HG03025 (cell line): ENCODE data around the gene LHX4.

Source experiments
- ATAC-seq: cut with Tn5 transposase; IDR thresholded peaks from one replicate; pipeline ENCODE4 v1.9.1; 2021; ENCODE audit warnings: mild to moderate bottlenecking, moderate library complexity; ENCODE audit not compliant: unreplicated experiment, low FRiP score

LHX4 gene

DNA sequence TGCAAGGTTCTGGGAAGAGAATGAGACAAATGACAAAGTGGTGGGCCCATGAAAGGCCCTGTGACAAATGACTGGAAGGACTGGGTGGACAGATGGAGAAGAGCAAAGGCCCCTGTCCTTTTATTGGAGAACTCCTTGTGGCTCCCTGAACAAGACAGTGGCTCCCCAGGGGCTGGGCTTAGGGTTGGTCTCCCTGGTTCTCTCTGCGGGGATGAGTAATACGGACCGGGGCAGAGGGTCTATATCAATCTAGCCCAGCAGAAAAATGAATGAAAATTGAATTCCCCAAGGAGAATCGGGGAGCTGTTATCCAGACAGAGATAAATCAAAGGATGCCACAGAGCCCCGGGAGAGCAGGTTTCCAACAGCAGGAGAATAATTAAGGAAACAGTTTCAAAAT is 5.2 kb upstream of the LHX4 start:
- ATAC-seq: no peak

DNA sequence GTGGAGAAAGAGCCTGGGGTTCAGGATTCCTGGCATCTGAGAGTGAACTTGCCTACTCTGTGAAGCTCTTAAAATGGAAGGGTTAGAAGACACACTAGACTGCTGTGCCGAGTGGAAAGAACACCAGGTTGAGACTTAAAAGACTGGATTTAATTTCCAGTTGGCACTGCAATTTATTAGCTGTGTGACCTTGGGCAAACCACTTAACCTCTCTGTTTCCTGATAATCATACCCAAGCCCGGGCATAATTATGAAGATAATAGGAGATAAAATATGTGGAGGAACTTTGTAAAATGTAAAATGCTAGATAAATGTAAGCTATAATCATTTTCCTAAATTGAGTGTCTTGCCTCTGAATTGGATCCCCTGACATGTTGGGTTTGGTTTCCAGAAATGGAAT is 4.7 kb upstream of the LHX4 start:
- no peak for ATAC-seq

GRCh38 chr1:180227861-180228647 is 2.0 kb upstream of the LHX4 start:
- no peak for ATAC-seq

DNA sequence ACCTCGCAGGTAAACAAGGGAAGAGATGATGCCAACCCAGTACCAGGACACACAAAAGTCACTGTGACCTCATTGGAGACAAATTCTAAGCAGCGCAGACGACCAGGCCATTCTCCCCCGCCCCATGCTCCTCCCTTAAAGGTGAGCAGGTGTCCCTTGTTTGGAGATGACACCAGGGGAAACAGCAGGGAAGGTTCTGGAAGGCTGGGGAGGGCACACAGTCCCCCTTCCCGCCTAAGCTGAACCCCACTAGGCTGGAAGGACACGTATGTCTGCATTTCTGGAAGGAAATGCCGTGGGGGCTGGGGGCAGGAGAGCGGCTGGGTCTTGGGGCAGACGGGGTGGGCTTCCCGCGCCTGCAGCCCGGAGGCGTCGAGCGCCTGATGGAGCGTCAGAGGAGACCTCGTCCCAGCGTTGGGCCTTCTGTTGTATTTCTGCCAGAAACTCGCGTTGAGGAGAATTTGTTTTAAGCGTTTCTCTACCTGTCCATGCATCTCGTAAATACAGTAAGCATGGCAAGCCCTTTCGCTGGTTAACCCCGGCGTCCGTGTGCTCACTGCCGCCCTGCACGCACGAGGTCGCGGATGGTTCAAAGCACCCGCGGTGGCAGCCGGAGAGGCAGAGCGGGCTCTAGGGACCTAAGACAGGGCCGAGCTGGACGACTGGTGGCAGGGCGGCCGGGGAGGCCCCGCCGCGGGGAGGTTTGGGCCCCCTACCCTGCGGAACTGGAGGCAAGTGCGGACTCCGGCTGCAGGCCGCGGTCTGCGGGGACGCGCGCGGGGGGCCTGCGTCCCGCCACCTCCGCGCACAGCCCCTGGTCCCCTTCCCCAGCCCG is 1.2 kb upstream of the LHX4 start:
- no peak for ATAC-seq

- no peak for ATAC-seq
Measured at GRCh38 chr1:180230416-180230790, 339 bp downstream of the LHX4 start.

- no peak for ATAC-seq
Measured at GRCh38 chr1:180230791-180231505, 884 bp downstream of the LHX4 start.

GRCh38 chr1:180231506-180231921 is 1.4 kb downstream of the LHX4 start:
- ATAC-seq: no peak

DNA sequence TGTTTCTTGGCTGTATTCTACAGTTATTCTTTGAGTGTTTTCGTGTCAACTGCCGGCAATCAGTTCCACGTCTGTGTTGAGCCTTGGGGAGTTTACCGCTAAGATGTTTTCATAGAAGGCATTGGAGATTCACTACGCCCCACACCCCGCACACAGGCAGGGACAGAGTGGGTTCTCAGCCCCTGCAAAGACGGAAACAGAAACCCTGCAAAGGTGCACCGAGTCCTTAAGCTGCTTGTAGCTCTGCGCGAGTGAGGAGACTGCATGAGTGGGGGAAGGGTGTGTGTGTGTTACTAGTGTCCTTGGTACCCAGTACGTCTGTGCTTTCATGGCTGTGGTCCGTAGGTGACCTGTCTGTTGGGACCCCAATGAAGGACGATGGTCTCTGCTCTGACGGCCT is 1.9 kb downstream of the LHX4 start:
- ATAC-seq: no peak

GRCh38 chr1:180232521-180233043 is 2.5 kb downstream of the LHX4 start:
- no peak for ATAC-seq

GRCh38 chr1:180233191-180234011 is 3.3 kb downstream of the LHX4 start:
- no peak for ATAC-seq

GRCh38 chr1:180234369-180235076 is 4.5 kb downstream of the LHX4 start:
- no peak for ATAC-seq

- ATAC-seq: no peak
Measured at GRCh38 chr1:180235077-180235501, 5.0 kb downstream of the LHX4 start.

DNA sequence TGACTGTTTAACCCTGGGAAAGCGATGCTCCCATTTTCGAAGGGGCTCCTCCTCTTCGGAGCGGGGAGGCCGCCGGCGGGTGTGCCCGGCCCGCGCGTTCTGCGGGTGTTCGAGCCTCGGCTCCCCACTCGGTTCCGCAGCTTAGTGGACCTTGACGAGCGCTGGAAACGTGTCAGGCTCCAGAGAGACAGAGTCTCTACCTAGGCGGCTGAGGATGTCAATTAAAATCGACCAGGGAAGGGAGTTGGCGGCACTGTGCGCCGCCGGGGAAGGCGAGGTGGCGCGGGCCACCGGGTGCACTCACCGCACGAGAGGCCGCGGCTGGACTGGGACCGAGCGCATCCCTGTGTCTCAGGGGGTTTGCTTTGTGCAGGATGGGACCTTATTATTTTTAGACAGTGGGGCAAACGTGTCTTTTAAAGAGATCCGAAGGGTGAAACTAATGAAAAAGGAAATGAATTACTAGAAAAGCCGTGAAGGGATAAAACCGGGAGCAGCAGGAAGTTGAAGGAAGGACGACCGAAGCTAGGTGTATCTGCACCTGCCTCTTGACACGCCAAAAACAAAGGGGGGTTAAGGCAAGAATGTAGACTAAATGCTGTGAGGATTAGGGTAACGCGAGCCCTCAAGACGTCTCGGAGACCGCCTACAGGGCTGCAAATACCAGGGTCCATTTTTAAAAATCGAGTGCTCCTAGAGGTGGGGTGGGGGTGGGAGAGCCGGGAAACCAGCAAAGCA is 5.6 kb downstream of the LHX4 start:
- ATAC-seq: no peak

DNA sequence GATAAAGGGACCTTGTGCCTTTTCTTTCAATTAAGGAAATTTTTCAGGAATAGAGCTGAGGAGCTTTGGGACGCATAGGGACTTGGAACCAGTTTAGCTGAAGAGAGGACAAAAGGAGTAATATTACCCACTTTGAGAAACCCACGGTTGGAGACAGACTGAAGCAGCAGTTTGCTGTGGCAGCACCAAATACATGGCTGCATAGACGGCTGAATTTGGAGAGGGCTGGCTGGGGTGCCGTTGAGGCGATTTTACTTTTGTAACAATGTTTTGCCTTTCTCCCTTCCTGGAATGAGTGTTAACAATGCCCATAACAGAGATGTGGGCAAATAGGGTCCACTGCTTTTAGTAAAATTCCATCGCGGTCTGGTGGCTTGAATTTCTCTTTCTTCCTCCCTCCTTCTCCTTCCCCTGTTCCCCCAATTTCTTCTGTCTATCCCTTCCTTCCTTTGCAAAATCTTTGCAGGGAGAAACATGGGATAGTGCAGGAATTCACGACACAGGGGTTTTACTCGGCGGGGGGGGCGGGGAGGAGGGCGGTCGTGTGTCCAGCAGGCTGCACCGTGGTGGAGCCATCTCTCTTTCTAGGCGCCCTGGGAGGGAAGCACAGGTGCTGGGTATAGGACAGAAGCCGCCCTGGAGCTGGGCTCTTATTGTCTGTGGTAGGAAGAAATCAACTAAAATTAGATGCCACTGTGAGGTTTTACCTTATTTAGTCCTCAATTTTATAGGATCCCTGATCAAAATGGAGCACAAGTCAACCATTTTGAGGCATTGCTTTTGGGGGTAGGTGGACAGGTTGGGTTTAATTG is 6.8 kb downstream of the LHX4 start:
- ATAC-seq: no peak

DNA sequence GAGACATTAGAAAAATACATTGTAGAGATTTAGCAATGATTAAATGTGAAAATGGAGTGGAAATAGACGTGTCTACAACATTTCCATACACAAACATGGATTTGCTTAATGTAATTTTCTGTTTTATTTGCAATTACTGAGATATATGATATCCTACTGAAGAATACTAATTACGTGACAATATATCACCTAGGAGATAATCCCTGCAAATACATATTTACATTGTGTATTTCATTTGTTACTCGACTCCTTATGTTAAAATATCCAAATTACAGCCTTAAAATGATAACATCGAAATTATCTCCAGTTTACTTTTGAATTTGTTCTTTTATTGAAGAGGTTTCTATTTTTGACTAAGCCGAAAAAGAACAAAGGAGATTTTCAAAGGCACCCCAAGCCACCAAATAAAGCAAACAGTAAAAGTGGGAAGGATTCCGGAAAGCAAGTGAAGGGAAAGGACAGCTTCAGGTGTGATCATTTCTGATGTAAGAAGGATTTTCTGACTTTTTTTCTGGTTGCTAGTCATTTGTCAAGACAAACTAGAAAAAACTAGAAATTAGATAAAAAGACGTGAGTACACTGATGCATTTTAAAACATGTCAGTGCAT is 7.9 kb downstream of the LHX4 start:
- no peak for ATAC-seq

DNA sequence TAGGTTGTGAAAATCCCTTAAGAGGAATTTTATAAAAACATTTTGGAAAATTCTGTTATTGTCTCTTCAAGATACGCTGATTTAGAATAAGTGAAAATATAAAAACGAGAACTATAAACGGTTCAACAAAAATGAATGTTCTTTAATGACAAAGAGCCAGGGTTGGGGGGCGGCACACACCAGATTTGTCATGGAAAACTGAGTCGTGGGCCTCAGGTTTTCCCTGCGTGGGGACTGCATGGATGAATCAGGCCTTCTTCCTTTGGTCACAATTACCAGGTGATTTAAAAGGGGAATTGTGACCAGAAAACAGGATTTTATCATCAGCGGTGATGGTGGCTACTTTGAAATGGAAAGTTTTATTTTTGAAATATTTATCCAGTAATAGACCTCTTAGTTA is 8.6 kb downstream of the LHX4 start:
- no peak for ATAC-seq
